A172 (cell line): ENCODE data around the gene STK38L. TPM values are rescaled to one million over a fixed set of nuclear protein-coding genes. Genes with fewer than 3 reads are reported as not detected.
"Not testable (repeated sequence)": the region's sequence is repeated elsewhere in the genome, so short reads cannot be mapped to it uniquely, and the experiment has no call there.

Source experiments
- DNase-seq: peaks from one replicate; pipeline ENCODE4 v3.0.0-alpha.2; 2015; ENCODE audit warnings: low spot score
- total RNA-seq: library from RNA; depleted of rRNA; stranded (reverse); fragments of >200 nt; shearing (Covaris generic); gene quantifications from 2 replicates; pipeline ENCODE4 v1.2.3, GENCODE V29; 2014

STK38L gene
- total RNA-seq, 1 experiment from 2014 or later, result 34.8 TPM

GRCh38 chr12:27226407-27226929 is 17.6 kb upstream of the STK38L start:
- DNase-seq, result no peak

DNA sequence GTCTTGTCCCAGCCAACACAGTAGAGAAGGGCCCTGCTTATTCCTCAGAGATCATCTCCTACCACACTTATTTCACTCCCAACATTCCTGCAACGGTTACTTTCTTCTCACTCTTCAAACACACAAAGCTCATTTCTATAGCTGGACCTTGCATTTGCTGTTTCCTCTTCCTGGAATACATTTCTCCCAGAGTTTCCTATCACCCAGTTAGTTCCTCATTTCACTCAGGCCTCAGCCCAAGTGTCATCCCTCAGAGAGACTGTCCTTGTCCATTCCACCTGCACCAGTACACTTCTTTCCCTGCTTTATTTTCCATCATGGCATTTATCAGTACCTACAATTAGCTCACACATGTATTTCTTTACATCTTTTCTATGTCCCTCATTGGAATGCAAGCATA is 14.7 kb upstream of the STK38L start:
- no peak for DNase-seq

DNA sequence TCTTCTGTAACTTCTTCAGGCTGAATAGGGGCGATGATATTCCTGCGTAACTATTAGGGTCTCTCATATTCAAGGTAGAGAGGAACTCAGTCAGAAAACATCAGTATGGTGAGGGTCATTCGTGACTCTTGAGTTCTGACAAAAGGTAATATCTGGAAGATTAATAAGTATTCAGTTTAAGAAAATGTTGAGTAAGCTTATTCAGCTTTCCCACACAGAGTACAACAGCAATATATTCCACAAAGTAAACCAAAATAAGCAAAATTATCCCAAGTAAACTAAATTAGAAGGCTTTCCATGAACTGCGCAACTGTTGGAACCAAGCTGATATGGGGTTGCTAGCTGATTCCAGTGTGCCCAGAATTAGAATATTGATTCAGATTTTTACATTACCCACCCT is 12.7 kb upstream of the STK38L start:
- DNase-seq, result not testable (repeated sequence)

- no peak for DNase-seq
Observed at GRCh38 chr12:27233814-27234213, 10.3 kb upstream of the STK38L start.

GRCh38 chr12:27236498-27236897 is 7.6 kb upstream of the STK38L start:
- DNase-seq, result peak; percentile 8

DNA sequence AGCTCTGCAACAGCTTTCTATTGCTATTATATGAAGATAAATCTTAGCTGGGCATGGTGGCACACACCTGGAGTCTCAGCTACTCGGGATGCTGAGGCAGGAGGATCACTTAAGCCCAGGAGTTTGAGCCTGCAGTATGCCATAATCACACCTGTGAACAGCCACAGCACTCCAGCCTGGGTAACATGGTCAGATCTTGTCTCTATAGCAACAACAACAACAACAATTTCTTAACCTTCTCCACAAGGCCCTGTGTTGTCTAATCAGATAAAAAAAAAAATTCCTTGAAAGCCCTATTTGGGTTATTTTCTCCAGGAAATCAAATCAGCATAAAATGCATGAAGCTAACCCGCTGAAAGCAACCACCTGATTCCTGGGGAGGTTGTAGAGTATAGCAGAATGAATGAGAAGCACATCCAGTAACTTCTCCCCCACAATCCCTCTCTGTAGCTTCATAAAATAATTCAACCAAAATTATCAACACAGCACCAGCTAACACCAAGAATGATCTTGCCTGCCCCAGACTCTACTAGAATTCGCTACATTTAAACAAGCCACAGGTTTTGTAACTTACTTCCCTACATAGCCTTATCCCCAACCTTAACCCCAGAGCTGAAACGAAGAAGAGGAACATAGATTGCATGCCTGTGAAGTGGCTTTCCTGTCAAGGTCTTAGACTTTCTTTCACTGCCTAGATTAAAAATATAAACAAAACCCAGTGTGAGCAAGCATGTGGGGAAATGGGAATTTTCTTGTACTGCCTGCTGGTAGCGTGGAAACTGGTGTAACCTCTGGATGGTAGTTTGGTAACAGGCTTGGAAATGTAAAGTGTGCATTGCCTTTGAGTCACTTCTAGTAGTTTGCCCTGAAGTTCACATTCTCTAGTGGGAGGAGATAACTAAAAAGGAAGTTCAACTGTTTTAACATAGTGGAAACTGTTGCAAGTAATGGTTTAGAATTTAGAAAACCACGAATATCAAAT is 6.0 kb upstream of the STK38L start:
- no peak for DNase-seq

DNA sequence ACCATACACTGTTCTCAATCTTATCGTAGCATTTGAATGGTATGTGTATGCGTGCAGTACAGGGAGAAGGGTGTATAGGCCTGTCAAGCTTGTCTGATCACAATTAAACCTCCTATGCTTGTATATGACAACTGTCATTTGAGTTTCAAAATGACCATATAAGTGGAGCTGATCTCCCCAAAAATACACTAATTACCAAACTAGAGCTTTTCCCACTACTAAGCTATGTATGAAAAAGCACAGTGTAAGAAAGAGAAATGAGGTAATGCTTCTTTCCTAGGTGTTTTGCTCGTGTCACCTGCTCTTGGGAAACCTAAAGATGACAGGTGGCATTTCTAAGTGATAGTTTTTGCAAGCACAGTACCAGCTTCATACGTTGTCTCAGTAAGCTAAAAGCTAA is 1.1 kb upstream of the STK38L start:
- DNase-seq, result no peak

DNA sequence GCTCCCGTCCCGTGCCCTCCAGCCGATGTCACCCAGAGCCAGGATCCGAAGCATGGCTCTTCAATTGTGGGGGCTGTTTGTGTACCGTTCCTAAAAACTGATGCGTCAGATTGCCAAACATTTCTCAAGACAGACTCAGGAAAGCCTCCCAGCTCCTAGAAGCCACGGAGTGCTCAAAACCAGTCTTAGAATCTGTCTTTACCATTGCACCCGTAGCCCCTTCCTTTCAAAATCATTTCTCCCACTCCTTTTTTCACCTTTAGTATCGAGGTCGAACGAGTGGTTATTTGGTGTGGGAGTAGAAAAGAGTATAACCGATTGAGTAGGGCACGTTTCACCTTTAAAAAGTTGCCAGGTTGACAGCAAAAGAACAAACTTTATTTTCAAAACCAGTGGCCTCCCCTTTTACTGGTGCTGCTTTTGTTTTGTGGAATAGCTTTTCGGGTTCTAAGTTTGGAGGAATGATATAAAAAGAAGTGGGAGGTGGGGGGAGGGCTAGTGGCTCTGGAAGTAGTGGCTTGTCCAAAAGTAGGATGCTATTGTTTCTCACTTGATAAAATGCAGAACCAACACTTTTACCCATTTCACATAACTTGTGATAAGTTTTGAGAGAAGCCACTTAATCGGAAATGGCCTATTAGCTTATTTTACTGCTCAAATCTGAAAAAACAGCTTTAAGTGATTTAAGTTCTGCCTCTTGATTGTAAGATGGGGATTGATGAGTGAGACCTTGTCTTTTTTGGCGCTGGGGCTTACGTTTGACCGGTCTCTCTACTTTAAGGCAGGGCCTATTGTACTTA is 803 bp downstream of the STK38L start:
- DNase-seq, result no peak

GRCh38 chr12:27246141-27246540 is 2.1 kb downstream of the STK38L start:
- DNase-seq, result no peak

DNA sequence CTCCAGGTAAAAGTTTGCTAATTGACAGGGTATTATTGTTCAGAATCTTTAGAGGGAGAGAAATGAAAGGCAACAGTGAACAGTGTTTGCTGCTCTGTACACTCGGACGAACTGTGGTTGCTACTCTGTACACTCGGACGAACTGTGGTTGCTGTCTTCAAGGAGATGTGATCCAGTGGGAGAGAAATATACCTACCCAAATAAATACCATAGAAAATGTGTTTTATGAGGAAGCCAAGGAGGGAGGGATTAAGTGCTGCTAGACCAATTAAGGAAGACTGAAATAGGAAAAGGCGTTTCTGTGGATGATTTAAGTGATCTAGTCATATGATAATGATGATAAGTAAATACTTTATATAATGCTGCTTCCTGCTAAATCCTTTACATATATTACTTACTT is 2.7 kb downstream of the STK38L start:
- peak; percentile 28 for DNase-seq

DNA sequence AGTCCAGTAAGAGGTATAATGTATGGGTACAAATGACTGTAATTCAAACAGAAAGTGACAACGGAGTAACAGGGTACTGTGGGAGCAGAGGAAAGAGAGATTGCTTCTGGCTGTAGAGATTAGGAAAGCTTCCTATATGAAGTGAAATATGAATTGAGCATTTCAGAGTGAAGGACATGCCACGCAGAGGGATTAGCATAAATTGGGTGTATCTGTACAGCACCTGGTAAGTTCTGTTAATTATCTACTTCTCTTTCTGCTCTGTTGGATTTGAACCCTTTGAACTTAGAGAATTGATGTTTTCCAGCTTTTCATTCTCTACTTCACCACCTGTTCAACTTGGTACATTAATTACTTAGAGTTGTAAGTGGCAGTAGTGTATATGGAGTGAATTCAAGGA is 8.8 kb downstream of the STK38L start:
- no peak for DNase-seq

DNA sequence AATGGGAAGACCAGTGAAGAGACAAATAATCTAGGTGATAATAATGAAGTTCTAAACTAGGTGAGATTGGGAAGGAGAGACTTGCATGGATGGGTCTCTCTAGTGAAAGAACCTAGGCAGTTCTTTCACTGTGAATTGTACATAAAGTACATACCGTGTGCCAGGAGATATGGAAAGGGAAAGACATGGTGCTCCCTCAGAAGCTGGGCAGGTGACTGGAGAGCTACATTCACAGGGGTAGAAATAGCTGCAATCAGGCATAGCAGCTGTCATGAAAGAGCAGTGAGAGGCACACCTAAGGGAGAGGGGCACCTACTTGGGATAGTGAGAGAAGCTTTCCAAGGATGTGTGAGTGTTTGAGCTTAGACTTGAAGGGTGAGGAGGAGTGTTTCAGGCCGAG is 9.3 kb downstream of the STK38L start:
- DNase-seq, result no peak

- DNase-seq, result no peak
Observed at GRCh38 chr12:27255806-27256205, 11.7 kb downstream of the STK38L start.

DNA sequence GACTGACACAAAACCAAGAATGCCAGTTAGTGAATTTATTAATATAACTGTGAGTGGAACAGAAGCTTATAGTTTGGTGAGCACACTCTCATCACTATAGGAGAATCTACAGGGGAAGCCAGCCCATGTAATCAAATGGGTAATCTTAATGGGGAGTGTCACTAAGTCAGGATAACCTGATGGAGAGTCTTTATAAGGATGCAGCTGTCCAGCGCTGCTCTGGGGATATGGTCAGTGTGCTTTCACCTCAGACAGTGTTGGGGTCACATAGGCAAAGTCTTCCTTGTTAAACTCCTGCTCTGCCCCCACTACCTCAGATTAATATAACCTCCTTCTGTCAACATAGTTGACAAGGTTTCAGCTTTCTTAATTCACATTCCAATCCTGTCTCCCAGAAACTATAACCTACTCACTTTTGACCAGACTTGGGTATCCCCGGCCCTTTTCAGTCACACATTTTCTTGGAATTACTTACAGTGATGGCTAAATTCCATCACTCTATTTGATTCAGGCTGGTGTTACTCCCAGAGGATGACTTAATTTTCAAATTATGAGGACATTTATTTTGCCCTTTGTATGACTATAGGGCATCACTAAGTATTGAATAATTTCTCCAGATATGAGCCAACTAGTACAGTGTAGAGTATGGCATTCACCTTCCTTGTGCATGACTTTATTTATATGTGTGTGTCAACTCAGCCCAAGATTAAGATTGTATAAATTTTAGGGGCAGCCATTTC is 13.2 kb downstream of the STK38L start:
- no peak for DNase-seq

- no peak for DNase-seq
Observed at GRCh38 chr12:27260746-27261145, 16.7 kb downstream of the STK38L start.

GRCh38 chr12:27261866-27262265 is 17.8 kb downstream of the STK38L start:
- DNase-seq, result no peak

DNA sequence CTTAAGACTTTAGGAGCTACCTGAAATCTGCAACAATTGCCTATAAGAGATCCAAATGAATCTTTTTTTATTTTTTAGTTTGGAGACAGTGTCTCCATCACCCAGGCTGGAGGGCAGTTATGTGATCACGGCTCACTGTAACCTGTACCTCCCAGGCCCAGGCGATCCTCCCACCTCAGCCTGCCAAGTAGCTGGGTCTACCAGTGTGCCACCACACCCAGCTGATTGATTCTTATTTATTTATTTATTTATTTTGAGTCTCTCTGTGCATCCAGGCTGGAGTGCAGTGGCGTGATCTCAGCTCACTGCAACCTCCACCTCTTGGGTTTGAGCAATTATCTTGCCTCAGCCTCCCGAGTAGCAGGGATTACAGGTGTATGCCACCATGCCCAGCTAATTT is 26.1 kb downstream of the STK38L start:
- no peak for DNase-seq

- DNase-seq, result no peak
Observed at GRCh38 chr12:27271206-27271605, 27.1 kb downstream of the STK38L start.

DNA sequence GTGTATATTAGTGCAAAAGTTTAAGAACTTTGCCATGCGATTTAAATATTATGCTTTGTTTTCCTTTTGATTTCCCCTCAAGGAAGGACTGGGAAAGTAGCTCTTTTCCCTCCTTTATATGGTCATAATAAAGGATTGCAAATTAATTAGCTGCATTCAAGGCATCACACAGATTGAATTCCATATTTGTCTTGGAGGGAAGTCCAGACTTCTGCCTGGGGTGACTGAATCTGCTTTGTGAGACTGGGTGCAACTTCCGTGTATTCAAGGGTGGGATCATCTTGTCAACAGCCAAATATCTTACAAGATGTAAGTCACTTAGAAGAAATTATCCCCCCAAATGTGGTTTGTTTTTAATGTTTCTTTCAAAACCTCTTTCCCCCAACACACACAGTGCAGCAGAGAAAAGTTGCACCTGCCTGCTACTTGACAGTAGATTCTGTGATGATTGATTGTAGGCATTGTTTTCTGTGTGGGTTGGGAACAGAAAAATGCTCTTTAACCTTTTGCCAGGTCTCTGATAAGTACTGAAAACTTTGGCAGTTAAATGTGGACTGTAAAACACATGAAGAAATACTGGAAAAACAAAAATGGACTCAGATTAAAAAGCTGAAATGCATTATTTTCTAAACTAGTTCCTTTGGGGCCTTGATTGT is 28.4 kb downstream of the STK38L start:
- DNase-seq, result no peak

DNA sequence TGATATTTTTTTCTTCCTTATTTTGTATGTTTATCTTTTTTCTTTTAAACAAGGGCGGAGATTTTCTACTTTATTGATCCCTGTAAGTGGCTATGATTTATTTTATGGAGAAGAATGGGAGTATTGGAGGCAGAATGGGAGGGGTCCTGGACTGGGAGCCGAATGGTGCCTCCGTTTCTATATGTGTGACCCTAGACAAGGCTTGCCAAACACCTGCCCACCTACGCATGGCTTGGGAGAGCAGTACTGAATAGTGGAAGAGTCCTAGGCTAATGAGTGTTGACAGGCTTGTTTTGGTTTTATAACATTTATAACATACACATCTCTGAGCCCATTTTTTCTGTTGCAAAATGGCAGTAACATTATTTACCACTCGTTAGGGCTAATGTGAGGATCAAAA is 29.0 kb downstream of the STK38L start:
- DNase-seq, result no peak

GRCh38 chr12:27274706-27275105 is 30.6 kb downstream of the STK38L start:
- DNase-seq, result no peak
